Measurements from ENCODE around the gene ADRA2B.

Gene ADRA2B

GRCh38 chr2:96099861-96100798, 16.2 kb downstream of the ADRA2B start:
- Histone ChIP-seq H3K4me3 (ENCODE audit: low read length in 2 of 2) (no peak overlapping the region), H3K4me1 (ENCODE audit: control insufficient read depth, insufficient read depth, low read length) (peaks cover 4% of the 10 kb centered on the region), H3K36me3 (ENCODE audit: control insufficient read depth in 2 of 2, insufficient read depth in 2 of 2, low read length in 2 of 2) (no peaks in the 10 kb centered on the region), H3K27ac (ENCODE audit: low read length) (no peak overlapping the region), H3K27me3 (ENCODE audit: control insufficient read depth in 1 of 2, insufficient read depth in 2 of 2, low read length in 2 of 2) (no peaks in the 10 kb centered on the region), H3K9ac (ENCODE audit: low read length in 2 of 2) (no peak overlapping the region), H3K9me3 (ENCODE audit: control insufficient read depth in 2 of 2, low read length in 2 of 2) (peaks cover 0 to 5% of the 10 kb centered on the region in 2 donors)

GRCh38 chr2:96098900-96099590, 17.3 kb downstream of the ADRA2B start:
- Histone ChIP-seq H3K27ac (ENCODE audit: low read length) (no peak overlapping the region), H3K4me3 (ENCODE audit: low read length in 2 of 2) (no peak overlapping the region), H3K9me3 (ENCODE audit: control insufficient read depth in 2 of 2, low read length in 2 of 2) (no peaks in the 10 kb centered on the region), H3K27me3 (ENCODE audit: control insufficient read depth in 1 of 2, insufficient read depth in 2 of 2, low read length in 2 of 2) (no peaks in the 10 kb centered on the region), H3K4me1 (ENCODE audit: control insufficient read depth, insufficient read depth, low read length) (peaks cover 4% of the 10 kb centered on the region), H3K9ac (ENCODE audit: low read length in 2 of 2) (no peak overlapping the region), H3K36me3 (ENCODE audit: control insufficient read depth in 2 of 2, insufficient read depth in 2 of 2, low read length in 2 of 2) (no peaks in the 10 kb centered on the region)

GRCh38 chr2:96097951-96098823, 18.2 kb downstream of the ADRA2B start:
- no peak overlapping the region for H3K27ac ChIP-seq (ENCODE audit: low read length)
- no peak overlapping the region for H3K9ac ChIP-seq (ENCODE audit: low read length in 2 of 2)
- no peaks in the 10 kb centered on the region for H3K36me3 ChIP-seq (ENCODE audit: control insufficient read depth in 2 of 2, insufficient read depth in 2 of 2, low read length in 2 of 2)

GRCh38 chr2:96097441-96097840, 18.9 kb downstream of the ADRA2B start:
- Histone ChIP-seq H3K36me3 (ENCODE audit: control insufficient read depth in 2 of 2, insufficient read depth in 2 of 2, low read length in 2 of 2) (no peaks in the 10 kb centered on the region), H3K9me3 (ENCODE audit: control insufficient read depth in 2 of 2, low read length in 2 of 2) (no peaks in the 10 kb centered on the region), H3K27ac (ENCODE audit: low read length) (no peak overlapping the region), H3K9ac (ENCODE audit: low read length in 2 of 2) (no peak overlapping the region), H3K27me3 (ENCODE audit: control insufficient read depth in 1 of 2, insufficient read depth in 2 of 2, low read length in 2 of 2) (no peaks in the 10 kb centered on the region), H3K4me3 (ENCODE audit: low read length in 2 of 2) (no peak overlapping the region), H3K4me1 (ENCODE audit: control insufficient read depth, insufficient read depth, low read length) (peaks cover 4% of the 10 kb centered on the region)

More at GRCh38 chr2:96097951-96098823, 18.2 kb downstream of the ADRA2B start:
- Histone ChIP-seq H3K9me3 (ENCODE audit: control insufficient read depth in 2 of 2, low read length in 2 of 2) (no peaks in the 10 kb centered on the region), H3K4me3 (ENCODE audit: low read length in 2 of 2) (no peak overlapping the region), H3K4me1 (ENCODE audit: control insufficient read depth, insufficient read depth, low read length) (peaks cover 4% of the 10 kb centered on the region), H3K27me3 (ENCODE audit: control insufficient read depth in 1 of 2, insufficient read depth in 2 of 2, low read length in 2 of 2) (no peaks in the 10 kb centered on the region)

- Histone ChIP-seq H3K27me3 (ENCODE audit: control insufficient read depth in 1 of 2, insufficient read depth in 2 of 2, low read length in 2 of 2) (no peaks in the 10 kb centered on the region), H3K4me3 (ENCODE audit: low read length in 2 of 2) (no peak overlapping the region), H3K9me3 (ENCODE audit: control insufficient read depth in 2 of 2, low read length in 2 of 2) (no peaks in the 10 kb centered on the region), H3K9ac (ENCODE audit: low read length in 2 of 2) (no peak overlapping the region), H3K36me3 (ENCODE audit: control insufficient read depth in 2 of 2, insufficient read depth in 2 of 2, low read length in 2 of 2) (no peaks in the 10 kb centered on the region), H3K4me1 (ENCODE audit: control insufficient read depth, insufficient read depth, low read length) (peaks cover 4% of the 10 kb centered on the region), H3K27ac (ENCODE audit: low read length) (no peak overlapping the region)
Observed at GRCh38 chr2:96095116-96095636, 21.2 kb downstream of the ADRA2B start.

- Histone ChIP-seq H3K27me3 (ENCODE audit: control insufficient read depth in 1 of 2, insufficient read depth in 2 of 2, low read length in 2 of 2) (no peaks in the 10 kb centered on the region), H3K4me1 (ENCODE audit: control insufficient read depth, insufficient read depth, low read length) (peaks cover 2% of the 10 kb centered on the region), H3K36me3 (ENCODE audit: control insufficient read depth in 2 of 2, insufficient read depth in 2 of 2, low read length in 2 of 2) (no peaks in the 10 kb centered on the region), H3K27ac (ENCODE audit: low read length) (no peak overlapping the region), H3K9me3 (ENCODE audit: control insufficient read depth in 2 of 2, low read length in 2 of 2) (no peaks in the 10 kb centered on the region), H3K9ac (ENCODE audit: low read length in 2 of 2) (no peak overlapping the region), H3K4me3 (ENCODE audit: low read length in 2 of 2) (no peak overlapping the region)
Observed at GRCh38 chr2:96093528-96093927, 22.8 kb downstream of the ADRA2B start.

- no peaks in the 10 kb centered on the region for H3K27me3 ChIP-seq (ENCODE audit: control insufficient read depth in 1 of 2, insufficient read depth in 2 of 2, low read length in 2 of 2)
- H3K27ac ChIP-seq (ENCODE audit: low read length) = no peak overlapping the region
- H3K9ac ChIP-seq (ENCODE audit: low read length in 2 of 2) = no peak overlapping the region
- no peak overlapping the region for H3K4me3 ChIP-seq (ENCODE audit: low read length in 2 of 2)
- peaks cover 2% of the 10 kb centered on the region for H3K4me1 ChIP-seq (ENCODE audit: control insufficient read depth, insufficient read depth, low read length)
- no peaks in the 10 kb centered on the region for H3K36me3 ChIP-seq (ENCODE audit: control insufficient read depth in 2 of 2, insufficient read depth in 2 of 2, low read length in 2 of 2)
- H3K9me3 ChIP-seq (ENCODE audit: control insufficient read depth in 2 of 2, low read length in 2 of 2) = no peaks in the 10 kb centered on the region
Observed at GRCh38 chr2:96092951-96093350, 23.4 kb downstream of the ADRA2B start.

GRCh38 chr2:96092573-96092877, 23.8 kb downstream of the ADRA2B start:
- no peaks in the 10 kb centered on the region for H3K36me3 ChIP-seq (ENCODE audit: control insufficient read depth in 2 of 2, insufficient read depth in 2 of 2, low read length in 2 of 2)
- peaks cover 2% of the 10 kb centered on the region for H3K4me1 ChIP-seq (ENCODE audit: control insufficient read depth, insufficient read depth, low read length)
- H3K9me3 ChIP-seq (ENCODE audit: control insufficient read depth in 2 of 2, low read length in 2 of 2) = no peaks in the 10 kb centered on the region
- H3K27me3 ChIP-seq (ENCODE audit: control insufficient read depth in 1 of 2, insufficient read depth in 2 of 2, low read length in 2 of 2) = no peaks in the 10 kb centered on the region
- no peak overlapping the region for H3K4me3 ChIP-seq (ENCODE audit: low read length in 2 of 2)
- H3K9ac ChIP-seq (ENCODE audit: low read length in 2 of 2) = no peak overlapping the region
- no peak overlapping the region for H3K27ac ChIP-seq (ENCODE audit: low read length)

- Histone ChIP-seq H3K27me3 (ENCODE audit: control insufficient read depth in 1 of 2, insufficient read depth in 2 of 2, low read length in 2 of 2) (no peaks in the 10 kb centered on the region), H3K27ac (ENCODE audit: low read length) (no peak overlapping the region), H3K4me3 (ENCODE audit: low read length in 2 of 2) (no peak overlapping the region), H3K36me3 (ENCODE audit: control insufficient read depth in 2 of 2, insufficient read depth in 2 of 2, low read length in 2 of 2) (no peaks in the 10 kb centered on the region), H3K4me1 (ENCODE audit: control insufficient read depth, insufficient read depth, low read length) (peaks cover 2% of the 10 kb centered on the region), H3K9ac (ENCODE audit: low read length in 2 of 2) (no peak overlapping the region), H3K9me3 (ENCODE audit: control insufficient read depth in 2 of 2, low read length in 2 of 2) (no peaks in the 10 kb centered on the region)
Observed at GRCh38 chr2:96091711-96092572, 24.4 kb downstream of the ADRA2B start.
